WTC11 (cell line): ENCODE measurements around the gene PRCD.

ENCODE experiments used
- FOXP1 ChIP-seq: sonication (generic); formaldehyde crosslinking; IDR thresholded peaks from 2 replicates; pipeline ENCODE4 v1.8.0; 2022; ENCODE audit warnings: missing genetic modification reagents, mild to moderate bottlenecking, moderate library complexity, borderline replicate concordance
- TF ChIP-seq, protein P1 (sequence below): sonication (generic); formaldehyde crosslinking; conservative IDR thresholded peaks from 2 replicates; pipeline ENCODE4 v1.8.1; 2023; ENCODE audit warnings: mild to moderate bottlenecking, low read depth, missing genetic modification reagents, moderate library complexity
- TF ChIP-seq, protein P2 (sequence below): fragments of 200-600 bp; IDR thresholded peaks from 2 replicates; pipeline ENCODE4 v1.8.0; 2022; ENCODE audit warnings: antibody characterized with exemption
- TF ChIP-seq, protein P3 (sequence below): fragments of 250-450 bp; sonication (Bioruptor Pico); IDR thresholded peaks from 2 replicates; pipeline ENCODE4 v1.8.0; 2021; ENCODE audit warnings: mild to moderate bottlenecking
- TF ChIP-seq, protein P4 (sequence below): sonication (generic); formaldehyde crosslinking; IDR thresholded peaks from 2 replicates; pipeline ENCODE4 v1.8.1; 2023; ENCODE audit warnings: mild to moderate bottlenecking, missing genetic modification reagents

DNA sequence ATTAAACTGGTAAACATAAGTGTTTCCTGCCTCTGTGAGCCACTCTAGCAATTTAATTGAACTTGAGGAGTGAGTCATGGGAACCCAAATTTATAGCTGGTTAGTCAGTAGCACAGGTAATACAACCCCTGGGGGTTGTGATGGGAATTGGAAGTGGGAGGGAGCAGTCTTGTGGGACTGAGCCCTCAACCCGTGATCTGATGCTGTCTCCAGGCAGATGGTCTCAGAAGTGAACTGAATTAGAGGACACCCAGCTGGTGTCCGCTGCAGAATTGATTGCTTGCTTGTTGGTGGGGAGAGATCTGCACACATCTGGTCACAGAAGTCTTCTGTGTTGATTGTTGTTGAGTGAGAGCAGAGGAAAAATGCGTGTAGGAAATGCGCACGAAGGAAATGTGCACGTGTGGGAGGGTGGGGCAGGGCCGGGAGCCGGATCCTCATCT, 53.6 kb downstream of the PRCD start:
- TF ChIP-seq, protein P1, sequence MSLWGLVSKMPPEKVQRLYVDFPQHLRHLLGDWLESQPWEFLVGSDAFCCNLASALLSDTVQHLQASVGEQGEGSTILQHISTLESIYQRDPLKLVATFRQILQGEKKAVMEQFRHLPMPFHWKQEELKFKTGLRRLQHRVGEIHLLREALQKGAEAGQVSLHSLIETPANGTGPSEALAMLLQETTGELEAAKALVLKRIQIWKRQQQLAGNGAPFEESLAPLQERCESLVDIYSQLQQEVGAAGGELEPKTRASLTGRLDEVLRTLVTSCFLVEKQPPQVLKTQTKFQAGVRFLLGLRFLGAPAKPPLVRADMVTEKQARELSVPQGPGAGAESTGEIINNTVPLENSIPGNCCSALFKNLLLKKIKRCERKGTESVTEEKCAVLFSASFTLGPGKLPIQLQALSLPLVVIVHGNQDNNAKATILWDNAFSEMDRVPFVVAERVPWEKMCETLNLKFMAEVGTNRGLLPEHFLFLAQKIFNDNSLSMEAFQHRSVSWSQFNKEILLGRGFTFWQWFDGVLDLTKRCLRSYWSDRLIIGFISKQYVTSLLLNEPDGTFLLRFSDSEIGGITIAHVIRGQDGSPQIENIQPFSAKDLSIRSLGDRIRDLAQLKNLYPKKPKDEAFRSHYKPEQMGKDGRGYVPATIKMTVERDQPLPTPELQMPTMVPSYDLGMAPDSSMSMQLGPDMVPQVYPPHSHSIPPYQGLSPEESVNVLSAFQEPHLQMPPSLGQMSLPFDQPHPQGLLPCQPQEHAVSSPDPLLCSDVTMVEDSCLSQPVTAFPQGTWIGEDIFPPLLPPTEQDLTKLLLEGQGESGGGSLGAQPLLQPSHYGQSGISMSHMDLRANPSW (CRISPR knock-in tag) = no peak
- TF ChIP-seq, protein P2, sequence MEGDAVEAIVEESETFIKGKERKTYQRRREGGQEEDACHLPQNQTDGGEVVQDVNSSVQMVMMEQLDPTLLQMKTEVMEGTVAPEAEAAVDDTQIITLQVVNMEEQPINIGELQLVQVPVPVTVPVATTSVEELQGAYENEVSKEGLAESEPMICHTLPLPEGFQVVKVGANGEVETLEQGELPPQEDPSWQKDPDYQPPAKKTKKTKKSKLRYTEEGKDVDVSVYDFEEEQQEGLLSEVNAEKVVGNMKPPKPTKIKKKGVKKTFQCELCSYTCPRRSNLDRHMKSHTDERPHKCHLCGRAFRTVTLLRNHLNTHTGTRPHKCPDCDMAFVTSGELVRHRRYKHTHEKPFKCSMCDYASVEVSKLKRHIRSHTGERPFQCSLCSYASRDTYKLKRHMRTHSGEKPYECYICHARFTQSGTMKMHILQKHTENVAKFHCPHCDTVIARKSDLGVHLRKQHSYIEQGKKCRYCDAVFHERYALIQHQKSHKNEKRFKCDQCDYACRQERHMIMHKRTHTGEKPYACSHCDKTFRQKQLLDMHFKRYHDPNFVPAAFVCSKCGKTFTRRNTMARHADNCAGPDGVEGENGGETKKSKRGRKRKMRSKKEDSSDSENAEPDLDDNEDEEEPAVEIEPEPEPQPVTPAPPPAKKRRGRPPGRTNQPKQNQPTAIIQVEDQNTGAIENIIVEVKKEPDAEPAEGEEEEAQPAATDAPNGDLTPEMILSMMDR = no peak
- TF ChIP-seq, protein P3, sequence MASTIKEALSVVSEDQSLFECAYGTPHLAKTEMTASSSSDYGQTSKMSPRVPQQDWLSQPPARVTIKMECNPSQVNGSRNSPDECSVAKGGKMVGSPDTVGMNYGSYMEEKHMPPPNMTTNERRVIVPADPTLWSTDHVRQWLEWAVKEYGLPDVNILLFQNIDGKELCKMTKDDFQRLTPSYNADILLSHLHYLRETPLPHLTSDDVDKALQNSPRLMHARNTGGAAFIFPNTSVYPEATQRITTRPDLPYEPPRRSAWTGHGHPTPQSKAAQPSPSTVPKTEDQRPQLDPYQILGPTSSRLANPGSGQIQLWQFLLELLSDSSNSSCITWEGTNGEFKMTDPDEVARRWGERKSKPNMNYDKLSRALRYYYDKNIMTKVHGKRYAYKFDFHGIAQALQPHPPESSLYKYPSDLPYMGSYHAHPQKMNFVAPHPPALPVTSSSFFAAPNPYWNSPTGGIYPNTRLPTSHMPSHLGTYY = no peak
- TF ChIP-seq, protein P4, sequence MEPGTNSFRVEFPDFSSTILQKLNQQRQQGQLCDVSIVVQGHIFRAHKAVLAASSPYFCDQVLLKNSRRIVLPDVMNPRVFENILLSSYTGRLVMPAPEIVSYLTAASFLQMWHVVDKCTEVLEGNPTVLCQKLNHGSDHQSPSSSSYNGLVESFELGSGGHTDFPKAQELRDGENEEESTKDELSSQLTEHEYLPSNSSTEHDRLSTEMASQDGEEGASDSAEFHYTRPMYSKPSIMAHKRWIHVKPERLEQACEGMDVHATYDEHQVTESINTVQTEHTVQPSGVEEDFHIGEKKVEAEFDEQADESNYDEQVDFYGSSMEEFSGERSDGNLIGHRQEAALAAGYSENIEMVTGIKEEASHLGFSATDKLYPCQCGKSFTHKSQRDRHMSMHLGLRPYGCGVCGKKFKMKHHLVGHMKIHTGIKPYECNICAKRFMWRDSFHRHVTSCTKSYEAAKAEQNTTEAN (CRISPR knock-in tag) = no peak
- TF ChIP-seq FOXP1 (CRISPR knock-in tag) = no peak
